NCI-H446 (cell line): ENCODE results near the gene TBX18.

Source experiments
- DNase-seq, 2 experiments: peaks; one replicate each; lab custom pipeline; 2025; lab: John Stamatoyannopoulos, UW

Gene TBX18

GRCh38 chr6:84772428-84773132 lies 8.2 kb upstream of the TBX18 start:
- DNase-seq = no peak

GRCh38 chr6:84771756-84772356 lies 7.5 kb upstream of the TBX18 start:
- no peak for DNase-seq

- DNase-seq = no peak
Measured at GRCh38 chr6:84771125-84771755, 6.8 kb upstream of the TBX18 start.

GRCh38 chr6:84770521-84770920 lies 6.1 kb upstream of the TBX18 start:
- no peak for DNase-seq

GRCh38 chr6:84769306-84769705 lies 4.9 kb upstream of the TBX18 start:
- DNase-seq = no peak

GRCh38 chr6:84768442-84769174 lies 4.2 kb upstream of the TBX18 start:
- no peak for DNase-seq

- DNase-seq = no peak
Measured at GRCh38 chr6:84767526-84768201, 3.3 kb upstream of the TBX18 start.

GRCh38 chr6:84766799-84767525 lies 2.6 kb upstream of the TBX18 start:
- no peak for DNase-seq

- DNase-seq = no peak
Measured at GRCh38 chr6:84766118-84766798, 1.9 kb upstream of the TBX18 start.

GRCh38 chr6:84763886-84764331 lies 489 bp downstream of the TBX18 start:
- no peak for DNase-seq

- no peak for DNase-seq
Measured at GRCh38 chr6:84763003-84763885, 1.2 kb downstream of the TBX18 start.

GRCh38 chr6:84762220-84763002 lies 2.0 kb downstream of the TBX18 start:
- DNase-seq = no peak

- DNase-seq = no peak
Measured at GRCh38 chr6:84758486-84758885, 5.9 kb downstream of the TBX18 start.

GRCh38 chr6:84756877-84757276 lies 7.5 kb downstream of the TBX18 start:
- no peak for DNase-seq

GRCh38 chr6:84756466-84756865 lies 7.9 kb downstream of the TBX18 start:
- no peak for DNase-seq

- no peak for DNase-seq
Measured at GRCh38 chr6:84753173-84753572, 11.2 kb downstream of the TBX18 start.

GRCh38 chr6:84752118-84752850 lies 12.1 kb downstream of the TBX18 start:
- no peak for DNase-seq

GRCh38 chr6:84749181-84749580 lies 15.2 kb downstream of the TBX18 start:
- DNase-seq = no peak
